ENCODE data around the gene SCAPER.

DNA sequence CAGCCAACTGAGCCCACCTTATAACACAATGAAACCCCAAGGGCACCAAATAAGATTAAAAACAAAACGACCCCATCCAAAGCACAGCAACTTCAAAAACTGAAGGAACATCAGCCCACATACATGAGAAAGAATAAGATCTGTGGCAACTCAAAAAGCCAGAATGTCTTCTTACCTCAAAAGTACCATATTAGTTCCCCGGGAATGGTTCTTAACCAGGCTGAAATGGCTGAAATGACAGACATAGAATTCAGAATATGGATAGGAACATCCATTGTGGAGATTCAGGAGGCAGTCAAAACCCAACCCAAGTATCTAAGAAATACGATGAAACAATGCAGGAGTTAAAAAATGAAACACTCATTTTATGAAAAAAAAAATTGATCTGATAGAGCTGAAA lies 222.3 kb downstream of the SCAPER start:
- TF ChIP-seq, protein P1, sequence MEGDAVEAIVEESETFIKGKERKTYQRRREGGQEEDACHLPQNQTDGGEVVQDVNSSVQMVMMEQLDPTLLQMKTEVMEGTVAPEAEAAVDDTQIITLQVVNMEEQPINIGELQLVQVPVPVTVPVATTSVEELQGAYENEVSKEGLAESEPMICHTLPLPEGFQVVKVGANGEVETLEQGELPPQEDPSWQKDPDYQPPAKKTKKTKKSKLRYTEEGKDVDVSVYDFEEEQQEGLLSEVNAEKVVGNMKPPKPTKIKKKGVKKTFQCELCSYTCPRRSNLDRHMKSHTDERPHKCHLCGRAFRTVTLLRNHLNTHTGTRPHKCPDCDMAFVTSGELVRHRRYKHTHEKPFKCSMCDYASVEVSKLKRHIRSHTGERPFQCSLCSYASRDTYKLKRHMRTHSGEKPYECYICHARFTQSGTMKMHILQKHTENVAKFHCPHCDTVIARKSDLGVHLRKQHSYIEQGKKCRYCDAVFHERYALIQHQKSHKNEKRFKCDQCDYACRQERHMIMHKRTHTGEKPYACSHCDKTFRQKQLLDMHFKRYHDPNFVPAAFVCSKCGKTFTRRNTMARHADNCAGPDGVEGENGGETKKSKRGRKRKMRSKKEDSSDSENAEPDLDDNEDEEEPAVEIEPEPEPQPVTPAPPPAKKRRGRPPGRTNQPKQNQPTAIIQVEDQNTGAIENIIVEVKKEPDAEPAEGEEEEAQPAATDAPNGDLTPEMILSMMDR (IDR thresholded peaks at IDR 0.05): no peak
- no peak for TF ChIP-seq EZH2 (IDR thresholded peaks at IDR 0.05; ENCODE audit: borderline replicate concordance, insufficient read depth, low read depth, low read length, poor library complexity, severe bottlenecking)
